Ishikawa (cell line): ENCODE measurements around the gene MSH4.

Experiments used
- CEBPB ChIP-seq: IDR thresholded peaks from 2 replicates; pipeline ENCODE4 v1.6.1; 2012
- CREB1 ChIP-seq: IDR thresholded peaks from 2 replicates; pipeline ENCODE4 v1.6.1; 2012; ENCODE audit warnings: low read depth
- EGR1 ChIP-seq: IDR thresholded peaks from 2 replicates; pipeline ENCODE4 v1.6.1; 2012
- EP300 ChIP-seq: IDR thresholded peaks from 2 replicates; pipeline ENCODE4 v1.6.1; 2012; ENCODE audit warnings: borderline replicate concordance
- FOXM1 ChIP-seq: IDR thresholded peaks from 2 replicates; pipeline ENCODE4 v1.6.1; 2012; ENCODE audit warnings: low read depth, borderline replicate concordance
- NFIC ChIP-seq: IDR thresholded peaks from 2 replicates; pipeline ENCODE4 v1.6.1; 2012
- RAD21 ChIP-seq: IDR thresholded peaks from 2 replicates; pipeline ENCODE4 v1.6.1; 2012; ENCODE audit warnings: low read depth
- TAF1 ChIP-seq: IDR thresholded peaks from 2 replicates; pipeline ENCODE4 v1.6.1; 2012; ENCODE audit warnings: low read depth, mild to moderate bottlenecking
- TCF12 ChIP-seq: IDR thresholded peaks from 2 replicates; pipeline ENCODE4 v1.6.1; 2012; ENCODE audit warnings: low read depth
- TEAD4 ChIP-seq: IDR thresholded peaks from 2 replicates; pipeline ENCODE4 v1.6.1; 2012
- USF1 ChIP-seq: IDR thresholded peaks from 2 replicates; pipeline ENCODE4 v1.6.1; 2012
- YY1 ChIP-seq: IDR thresholded peaks from 2 replicates; pipeline ENCODE4 v1.6.1; 2012; ENCODE audit warnings: low read depth
- ZBTB7A ChIP-seq: IDR thresholded peaks from 2 replicates; pipeline ENCODE4 v1.6.1; 2012; ENCODE audit warnings: low read depth
- TF ChIP-seq, protein P1 (sequence below): IDR thresholded peaks from 2 replicates; pipeline ENCODE4 v1.6.1; 2012
- TF ChIP-seq, protein P2 (sequence below): IDR thresholded peaks from 2 replicates; pipeline ENCODE4 v1.6.1; 2012; ENCODE audit warnings: low read depth, mild to moderate bottlenecking

Gene MSH4

GRCh38 chr1:75838079-75838478 lies 41.4 kb downstream of the MSH4 start:
- no peak for TF ChIP-seq RAD21
- TF ChIP-seq YY1, result no peak
- TF ChIP-seq FOXM1, result no peak
- no peak for TF ChIP-seq EGR1
- no peak for TF ChIP-seq CEBPB
- TF ChIP-seq NFIC, result no peak
- TF ChIP-seq, protein P1, sequence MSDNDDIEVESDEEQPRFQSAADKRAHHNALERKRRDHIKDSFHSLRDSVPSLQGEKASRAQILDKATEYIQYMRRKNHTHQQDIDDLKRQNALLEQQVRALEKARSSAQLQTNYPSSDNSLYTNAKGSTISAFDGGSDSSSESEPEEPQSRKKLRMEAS, result no peak
- no peak for TF ChIP-seq USF1
- TF ChIP-seq CREB1, result no peak
- TF ChIP-seq EP300, result no peak
- no peak for TF ChIP-seq TCF12

DNA sequence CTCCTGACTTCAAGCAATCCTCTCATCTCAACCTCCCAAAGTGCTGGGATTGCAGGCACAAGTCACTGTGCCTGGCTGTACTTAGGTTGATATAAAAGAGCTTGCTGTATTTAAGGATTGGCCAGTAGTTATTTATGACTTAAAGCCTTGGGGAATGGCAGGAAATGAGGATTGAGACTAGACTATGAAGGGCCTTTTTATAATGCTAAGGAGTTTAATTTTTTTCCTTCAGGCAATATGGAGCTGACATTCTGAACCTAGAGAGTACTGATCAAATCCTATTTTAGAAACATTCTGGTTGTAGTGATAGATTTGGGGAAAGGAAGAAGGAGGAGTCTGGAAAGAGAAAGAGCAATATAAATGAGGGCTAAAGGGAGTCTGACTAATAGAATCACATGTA lies 44.7 kb downstream of the MSH4 start:
- no peak for TF ChIP-seq FOXM1

GRCh38 chr1:75845576-75845975 lies 48.9 kb downstream of the MSH4 start:
- TF ChIP-seq NFIC (no peak), CREB1 (no peak), TAF1 (no peak), EGR1 (no peak), ZBTB7A (no peak), CEBPB (no peak), EP300 (no peak), USF1 (no peak), TEAD4 (no peak), YY1 (no peak), FOXM1 (no peak), TCF12 (no peak)
- TF ChIP-seq, protein P2, sequence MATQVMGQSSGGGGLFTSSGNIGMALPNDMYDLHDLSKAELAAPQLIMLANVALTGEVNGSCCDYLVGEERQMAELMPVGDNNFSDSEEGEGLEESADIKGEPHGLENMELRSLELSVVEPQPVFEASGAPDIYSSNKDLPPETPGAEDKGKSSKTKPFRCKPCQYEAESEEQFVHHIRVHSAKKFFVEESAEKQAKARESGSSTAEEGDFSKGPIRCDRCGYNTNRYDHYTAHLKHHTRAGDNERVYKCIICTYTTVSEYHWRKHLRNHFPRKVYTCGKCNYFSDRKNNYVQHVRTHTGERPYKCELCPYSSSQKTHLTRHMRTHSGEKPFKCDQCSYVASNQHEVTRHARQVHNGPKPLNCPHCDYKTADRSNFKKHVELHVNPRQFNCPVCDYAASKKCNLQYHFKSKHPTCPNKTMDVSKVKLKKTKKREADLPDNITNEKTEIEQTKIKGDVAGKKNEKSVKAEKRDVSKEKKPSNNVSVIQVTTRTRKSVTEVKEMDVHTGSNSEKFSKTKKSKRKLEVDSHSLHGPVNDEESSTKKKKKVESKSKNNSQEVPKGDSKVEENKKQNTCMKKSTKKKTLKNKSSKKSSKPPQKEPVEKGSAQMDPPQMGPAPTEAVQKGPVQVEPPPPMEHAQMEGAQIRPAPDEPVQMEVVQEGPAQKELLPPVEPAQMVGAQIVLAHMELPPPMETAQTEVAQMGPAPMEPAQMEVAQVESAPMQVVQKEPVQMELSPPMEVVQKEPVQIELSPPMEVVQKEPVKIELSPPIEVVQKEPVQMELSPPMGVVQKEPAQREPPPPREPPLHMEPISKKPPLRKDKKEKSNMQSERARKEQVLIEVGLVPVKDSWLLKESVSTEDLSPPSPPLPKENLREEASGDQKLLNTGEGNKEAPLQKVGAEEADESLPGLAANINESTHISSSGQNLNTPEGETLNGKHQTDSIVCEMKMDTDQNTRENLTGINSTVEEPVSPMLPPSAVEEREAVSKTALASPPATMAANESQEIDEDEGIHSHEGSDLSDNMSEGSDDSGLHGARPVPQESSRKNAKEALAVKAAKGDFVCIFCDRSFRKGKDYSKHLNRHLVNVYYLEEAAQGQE, result no peak

DNA sequence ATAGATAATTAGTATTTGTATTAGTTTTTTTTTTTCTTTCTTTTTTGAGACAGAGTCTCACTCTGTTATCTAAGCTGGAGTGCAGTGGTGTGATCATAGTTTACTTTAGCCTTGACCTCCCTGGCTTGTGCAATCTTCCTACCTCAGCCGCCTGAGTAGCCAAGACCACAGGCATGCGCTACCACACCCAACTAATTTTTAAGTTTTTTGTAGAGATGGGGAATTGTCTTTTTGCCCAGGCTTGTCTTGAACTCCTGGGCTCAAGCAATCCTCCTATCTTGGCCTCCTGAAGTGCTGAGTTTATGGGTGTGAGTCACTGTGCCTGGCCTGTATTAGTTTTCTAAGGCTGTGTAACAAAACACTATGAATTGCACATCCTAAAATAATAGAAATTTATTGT lies 58.3 kb downstream of the MSH4 start:
- TF ChIP-seq FOXM1 (no peak), EP300 (no peak), USF1 (no peak), CREB1 (no peak), TEAD4 (no peak), CEBPB (no peak), ZBTB7A (no peak), TCF12 (no peak), YY1 (no peak), TAF1 (no peak), NFIC (no peak), EGR1 (no peak), RAD21 (no peak)
- TF ChIP-seq, protein P1, result no peak
- TF ChIP-seq, protein P2, result no peak

GRCh38 chr1:75855734-75856133 lies 59.1 kb downstream of the MSH4 start:
- TF ChIP-seq USF1 (no peak), NFIC (no peak), YY1 (no peak), EGR1 (no peak), CEBPB (no peak), RAD21 (no peak), CREB1 (no peak)
- TF ChIP-seq, protein P2, result no peak
- TF ChIP-seq, protein P1, result no peak
